HG02571 (cell line): ENCODE results near the gene IFNGR1.
"Not testable (repeated sequence)": the region's sequence is repeated elsewhere in the genome, so short reads cannot be mapped to it uniquely, and the experiment has no call there.

Experiments
- ATAC-seq: cut with Tn5 transposase; IDR thresholded peaks from one replicate; pipeline ENCODE4 v1.9.1; 2021; ENCODE audit warnings: mild to moderate bottlenecking, moderate library complexity; ENCODE audit not compliant: unreplicated experiment

IFNGR1 gene

GRCh38 chr6:137236581-137237355 is 17.6 kb upstream of the IFNGR1 start:
- ATAC-seq = no peak

- ATAC-seq = no peak
Measured at GRCh38 chr6:137235686-137236085, 16.5 kb upstream of the IFNGR1 start.

GRCh38 chr6:137233911-137234863 is 15.0 kb upstream of the IFNGR1 start:
- peak; percentile 60 for ATAC-seq

- no peak for ATAC-seq
Measured at GRCh38 chr6:137231895-137232294, 12.7 kb upstream of the IFNGR1 start.

GRCh38 chr6:137230956-137231555 is 11.9 kb upstream of the IFNGR1 start:
- ATAC-seq = no peak

- no peak for ATAC-seq
Measured at GRCh38 chr6:137230547-137230946, 11.4 kb upstream of the IFNGR1 start.

- ATAC-seq = no peak
Measured at GRCh38 chr6:137229075-137229759, 10.0 kb upstream of the IFNGR1 start.

- ATAC-seq = peak; percentile 61
Measured at GRCh38 chr6:137227871-137228302, 8.7 kb upstream of the IFNGR1 start.

- ATAC-seq = no peak
Measured at GRCh38 chr6:137226697-137227096, 7.5 kb upstream of the IFNGR1 start.

GRCh38 chr6:137224799-137225198 is 5.6 kb upstream of the IFNGR1 start:
- ATAC-seq = peak; percentile 52

GRCh38 chr6:137223370-137224131 is 4.4 kb upstream of the IFNGR1 start:
- ATAC-seq = no peak

- ATAC-seq = no peak
Measured at GRCh38 chr6:137222381-137222780, 3.2 kb upstream of the IFNGR1 start.

- ATAC-seq = no peak
Measured at GRCh38 chr6:137219664-137220252, 573 bp upstream of the IFNGR1 start.

- ATAC-seq = peak; percentile 40
Measured at GRCh38 chr6:137218473-137218916, 690 bp downstream of the IFNGR1 start.

- no peak for ATAC-seq
Measured at GRCh38 chr6:137217801-137218472, 1.2 kb downstream of the IFNGR1 start.

GRCh38 chr6:137216875-137217553 is 2.2 kb downstream of the IFNGR1 start:
- ATAC-seq = no peak

GRCh38 chr6:137216106-137216505 is 3.1 kb downstream of the IFNGR1 start:
- no peak for ATAC-seq

- ATAC-seq = not testable (repeated sequence)
Measured at GRCh38 chr6:137215630-137216029, 3.6 kb downstream of the IFNGR1 start.
